Caco-2 (cell line): Measurements from ENCODE around the gene CCDC9B. TPM values are rescaled to one million over a fixed set of nuclear protein-coding genes. Genes with fewer than 3 reads are reported as not detected.

Source experiments
- BruUV-seq: library from RNA; stranded (reverse); fragments of 400-500 nt; replicated peaks from 2 replicates; lab custom pipeline; 2021; lab: Mats Ljungman, UMichigan
- CTCF ChIA-PET: fragments of 300-600 bp; sonication (Branson Sonifier 250); formaldehyde crosslinking; loops from one replicate; lab custom pipeline; 2022; ENCODE audit warnings: antibody characterized with exemption; lab: Charles Lee
- POLR2A ChIA-PET: fragments of 300-600 bp; sonication (Branson Sonifier 250); formaldehyde crosslinking; loops from one replicate; lab custom pipeline; 2022; ENCODE audit warnings: antibody characterized with exemption; lab: Charles Lee
- DNase-seq, 2 experiments: peaks; one replicate each; pipeline versions ENCODE4 v3.0.0 to v3.0.0-alpha.2; 2020 to 2022
- H3K27me3 ChIP-seq: replicated peaks from 2 replicates; pipeline ENCODE4 v1.6.0; 2011; ENCODE audit warnings: low read length; ENCODE audit not compliant: control insufficient read depth, insufficient read depth
- H3K36me3 ChIP-seq: 2 replicates; pipeline ENCODE4 v1.5.1; 2011; ENCODE audit warnings: low read length; ENCODE audit not compliant: control insufficient read depth, insufficient read depth
- H3K4me1 ChIP-seq: fragments of 250-450 bp; sonication (Bioruptor Pico); 2 replicates; pipeline ENCODE4 v1.5.1; 2020; ENCODE audit warnings: mild to moderate bottlenecking
- H3K4me3 ChIP-seq: 2 replicates; pipeline ENCODE4 v1.5.1; 2011; ENCODE audit warnings: low read depth, mild to moderate bottlenecking, control low read depth, low read length
- H3K9me3 ChIP-seq: fragments of 250-450 bp; sonication (Bioruptor Pico); 2 replicates; pipeline ENCODE4 v1.5.1; 2020; ENCODE audit warnings: mild to moderate bottlenecking, moderate library complexity
- H3K27ac Mint-ChIP-seq: one replicate; pipeline ENCODE4 v1.8.0; 2022; ENCODE audit warnings: mixed read lengths; ENCODE audit not compliant: unreplicated experiment
- H3K27me3 Mint-ChIP-seq: one replicate; pipeline ENCODE4 v1.8.0; 2022; ENCODE audit warnings: mixed read lengths; ENCODE audit not compliant: insufficient read depth, unreplicated experiment
- H3K36me3 Mint-ChIP-seq: one replicate; pipeline ENCODE4 v1.8.0; 2022; ENCODE audit warnings: mild to moderate bottlenecking, mixed read lengths; ENCODE audit not compliant: insufficient read depth, unreplicated experiment
- H3K4me1 Mint-ChIP-seq: one replicate; pipeline ENCODE4 v1.8.0; 2022; ENCODE audit warnings: low read depth, mixed read lengths; ENCODE audit not compliant: unreplicated experiment
- H3K4me3 Mint-ChIP-seq: one replicate; pipeline ENCODE4 v1.8.0; 2022; ENCODE audit warnings: mild to moderate bottlenecking, moderate library complexity, mixed read lengths; ENCODE audit not compliant: unreplicated experiment
- H3K9me3 Mint-ChIP-seq: one replicate; pipeline ENCODE4 v1.8.0; 2022; ENCODE audit warnings: mixed read lengths; ENCODE audit not compliant: unreplicated experiment
- CTCF ChIP-seq, 2 experiments: fragments of 200-600 bp in 1 of 2; IDR thresholded peaks; 1 replicate in 1 of 2; 2 replicates in 1 of 2; pipeline versions ENCODE4 v1.5.1 to v1.8.0; 2011 to 2022; ENCODE audit warnings: antibody characterized with exemption in 1 of 2, control low read depth in 1 of 2, inconsistent platforms in 1 of 2, low read depth in 1 of 2, low read length in 1 of 2, mild to moderate bottlenecking in 1 of 2, moderate library complexity in 1 of 2; ENCODE audit not compliant: insufficient read depth in 1 of 2, severe bottlenecking in 1 of 2, unreplicated experiment in 1 of 2
- intact Hi-C: fragments of 100-400 bp; cut with micrococcal nuclease; formaldehyde crosslinking; loops from one replicate; pipeline ENCODE4 v1.10.0; 2022; ENCODE audit not compliant: unreplicated experiment
- total RNA-seq: library from RNA; stranded (reverse); gene quantifications from 2 replicates; pipeline ENCODE4 v1.2.3, GENCODE V29; 2022

Gene CCDC9B
- total RNA-seq, 1 experiment from 2014 or later: 0.86 TPM

GRCh38 chr15:40305281-40305680 is 35.5 kb downstream of the CCDC9B start:
- H3K4me3 ChIP-seq: no peak overlapping the region
- no peak for DNase-seq
- no peaks in the 10 kb centered on the region for H3K9me3 Mint-ChIP-seq
- no peaks in the 10 kb centered on the region for H3K4me1 Mint-ChIP-seq
- H3K27me3 ChIP-seq: no peaks in the 10 kb centered on the region
- no peaks in the 10 kb centered on the region for H3K36me3 ChIP-seq
- no peaks in the 10 kb centered on the region; the same call in 1 of the 2 replicates for H3K9me3 ChIP-seq
- no peaks in the 10 kb centered on the region for H3K27me3 Mint-ChIP-seq
- no TSS peak for BruUV-seq
- no peaks in the 10 kb centered on the region for H3K4me1 ChIP-seq
- H3K4me3 Mint-ChIP-seq: no peak overlapping the region
- ChIA-PET POLR2A (no interaction called here), CTCF (interaction anchor here (0.6 to 1.0 kb wide), 4 partner anchors 16 to 233 kb away, joined by 3 to 4 read pairs (median 4); no protein-coding TSS in a partner anchor)
- intact Hi-C loops: no loop called here
- TF ChIP-seq CTCF (IDR thresholded peaks at IDR 0.05; ENCODE audit: insufficient read depth in 1 of 2, low read depth in 1 of 2, low read length in 1 of 2, severe bottlenecking in 1 of 2, unreplicated experiment in 1 of 2): no peak
- no peaks in the 10 kb centered on the region for H3K36me3 Mint-ChIP-seq
- H3K27ac Mint-ChIP-seq: no peak overlapping the region

DNA sequence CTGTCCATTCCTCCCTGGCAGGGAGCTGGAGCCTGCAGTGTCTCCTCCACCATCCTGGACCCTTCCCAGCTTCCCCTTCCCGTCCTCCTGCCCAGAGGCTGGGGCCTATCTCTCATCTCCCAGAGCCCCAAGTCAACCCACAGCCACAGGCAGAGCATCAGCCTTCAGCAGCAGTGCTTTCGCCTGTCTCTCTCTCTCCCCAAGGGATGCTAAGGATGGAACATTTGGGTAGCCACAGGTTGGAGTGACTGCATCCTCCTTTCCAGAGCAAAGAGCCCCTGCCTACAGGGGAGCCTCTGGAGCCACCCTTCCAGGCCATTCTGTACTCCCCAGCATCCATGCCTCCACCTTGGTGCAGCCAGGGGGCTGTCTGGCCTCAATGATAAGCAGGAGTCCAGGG is 37.2 kb downstream of the CCDC9B start:
- no TSS peak for BruUV-seq
- intact Hi-C loops: no loop called here
- no peaks in the 10 kb centered on the region; the same call in 1 of the 2 replicates for H3K9me3 ChIP-seq
- H3K4me3 ChIP-seq: no peak overlapping the region
- Mint-ChIP-seq H3K4me1 (no peaks in the 10 kb centered on the region), H3K4me3 (no peak overlapping the region), H3K9me3 (no peaks in the 10 kb centered on the region), H3K36me3 (no peaks in the 10 kb centered on the region), H3K27ac (no peak overlapping the region), H3K27me3 (no peaks in the 10 kb centered on the region)
- H3K36me3 ChIP-seq: no peaks in the 10 kb centered on the region
- ChIA-PET POLR2A (no interaction called here), CTCF (no interaction called here)
- no peaks in the 10 kb centered on the region for H3K4me1 ChIP-seq
- no peaks in the 10 kb centered on the region for H3K27me3 ChIP-seq
- DNase-seq: no peak
- no peak for TF ChIP-seq CTCF (IDR thresholded peaks at IDR 0.05; ENCODE audit: insufficient read depth in 1 of 2, low read depth in 1 of 2, low read length in 1 of 2, severe bottlenecking in 1 of 2, unreplicated experiment in 1 of 2)

DNA sequence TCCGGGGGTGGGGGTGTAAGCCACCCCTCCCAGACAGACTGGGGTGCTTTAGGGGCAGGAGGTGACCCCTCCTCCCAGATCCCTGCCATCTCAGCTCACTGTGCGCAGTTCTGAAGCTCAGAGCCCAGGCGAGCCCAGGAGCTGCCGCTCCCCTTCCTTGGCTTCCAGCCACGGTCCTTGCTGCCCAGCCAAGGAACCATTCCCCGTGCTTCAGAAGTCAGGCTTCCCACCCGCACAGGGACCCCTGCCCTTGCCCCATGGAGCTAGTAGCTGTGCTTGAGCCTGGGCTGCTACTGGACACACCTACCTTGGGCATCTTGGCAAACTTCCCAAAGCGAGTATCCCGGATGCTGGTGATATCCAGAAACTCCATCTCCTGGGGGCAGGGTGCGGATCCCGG is 37.8 kb downstream of the CCDC9B start:
- Mint-ChIP-seq H3K36me3 (no peaks in the 10 kb centered on the region), H3K4me1 (no peaks in the 10 kb centered on the region), H3K27me3 (no peaks in the 10 kb centered on the region), H3K9me3 (no peaks in the 10 kb centered on the region), H3K4me3 (no peak overlapping the region), H3K27ac (no peak overlapping the region)
- H3K36me3 ChIP-seq: no peaks in the 10 kb centered on the region
- intact Hi-C loops: no loop called here
- H3K4me3 ChIP-seq: no peak overlapping the region
- CTCF ChIA-PET: no interaction called here
- no peak for TF ChIP-seq CTCF (IDR thresholded peaks at IDR 0.05; ENCODE audit: insufficient read depth in 1 of 2, low read depth in 1 of 2, low read length in 1 of 2, severe bottlenecking in 1 of 2, unreplicated experiment in 1 of 2)
- H3K27me3 ChIP-seq: no peaks in the 10 kb centered on the region
- H3K4me1 ChIP-seq: no peaks in the 10 kb centered on the region
- DNase-seq: no peak
- no TSS peak for BruUV-seq
- no peaks in the 10 kb centered on the region; the same call in 1 of the 2 replicates for H3K9me3 ChIP-seq
- POLR2A ChIA-PET: no interaction called here
